ENCODE measurements around the gene KIAA1671. TPM values are rescaled to one million over a fixed set of nuclear protein-coding genes. Genes with fewer than 3 reads are reported as not detected.
"Not testable (repeated sequence)": the region's sequence is repeated elsewhere in the genome, so short reads cannot be mapped to it uniquely, and the experiment has no call there.

Gene KIAA1671
- total and polyA plus RNA-seq, 4 experiments from 2014 or later = 0.04 to 10.2 (median 5.2) TPM

DNA sequence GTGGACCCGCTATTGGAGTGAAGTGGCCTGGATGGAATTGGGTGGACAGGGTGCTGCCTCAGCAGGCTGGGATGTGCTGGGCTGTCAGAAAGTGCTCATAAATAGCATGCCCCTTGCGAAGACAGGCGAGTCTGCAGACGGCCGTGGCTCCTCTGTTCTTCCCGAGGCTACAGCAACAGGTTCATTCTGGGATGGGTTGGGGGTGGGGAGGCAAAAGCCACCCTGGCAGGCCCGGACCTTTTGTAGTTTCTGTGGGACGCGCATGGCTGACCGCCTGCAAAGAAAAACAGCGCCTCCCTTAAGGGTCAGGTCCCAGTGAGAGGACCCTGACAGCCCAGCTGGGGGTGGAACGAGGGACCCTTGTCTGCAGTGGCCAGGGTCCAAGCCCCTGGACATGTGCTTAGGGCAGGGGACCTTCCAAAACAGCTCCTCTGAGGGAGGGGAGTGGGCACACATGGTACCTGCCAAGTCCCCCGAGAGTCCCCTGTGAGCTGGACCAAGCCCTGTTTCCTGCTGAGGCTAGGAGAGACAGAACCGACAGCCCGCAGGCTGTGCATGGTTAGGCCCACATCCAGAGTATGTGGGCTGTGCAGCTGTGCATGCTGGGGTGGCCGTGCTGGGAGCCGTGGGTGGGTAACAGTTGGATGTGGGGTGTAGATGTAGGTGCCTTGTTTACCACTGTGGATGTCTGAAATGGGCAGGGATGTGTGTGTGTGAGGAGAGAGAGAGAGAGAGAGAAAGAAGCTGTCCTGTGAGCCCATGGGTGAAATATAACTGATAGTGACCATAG, 247.4 kb downstream of the KIAA1671 start, which contains the start of gene CRYBB3:
Gene CRYBB3 (plus strand): TSS at position 128 of the 790 bp plus-strand sequence. CDS start 1,539 bp downstream, outside the sequence.
- intact Hi-C loops (cut with micrococcal nuclease) = loop anchor here (2.0 to 10.0 kb wide), 2 partner anchors 71 to 135 kb away; no protein-coding TSS in a partner anchor
- Mint-ChIP-seq H3K27ac (peak within 1 kb of the TSS in 1 of 7 donors; percentile 18), H3K9me3 (no peaks in the 10 kb centered on the region), H3K4me1 (peaks cover 0 to 3% (median under 1%) of the 10 kb centered on the region in 4 donors), H3K36me3 (no peaks in the 10 kb centered on the region), H3K4me3 (no peak within 1 kb of the TSS), H3K27me3 (no peaks in the 10 kb centered on the region)
- CTCF ChIA-PET (ENCODE audit: partially characterized antibody) = interaction anchor here (1.2 kb wide), 1 partner anchor 9 kb away, joined by 3 read pairs; no protein-coding TSS in a partner anchor
- H3K27ac ChIP-seq (ENCODE audit: low read depth, low read length) = no peak within 1 kb of the TSS
- no peaks in the 10 kb centered on the region for H3K9me3 ChIP-seq (ENCODE audit: control insufficient read depth in 1 of 2, low read length in 2 of 2)
- H3K4me3 ChIP-seq (ENCODE audit: low read length in 2 of 2) = no peak within 1 kb of the TSS
- H3K27me3 ChIP-seq (ENCODE audit: insufficient read depth, low read length) = no peaks in the 10 kb centered on the region
- no peaks in the 10 kb centered on the region for H3K36me3 ChIP-seq (ENCODE audit: insufficient read depth, low read length)
- no peak for DNase-seq
- no peaks in the 10 kb centered on the region for H3K4me1 ChIP-seq (ENCODE audit: insufficient read depth, low read length)
- POLR2A ChIA-PET (ENCODE audit: partially characterized antibody) = no interaction called here

DNA sequence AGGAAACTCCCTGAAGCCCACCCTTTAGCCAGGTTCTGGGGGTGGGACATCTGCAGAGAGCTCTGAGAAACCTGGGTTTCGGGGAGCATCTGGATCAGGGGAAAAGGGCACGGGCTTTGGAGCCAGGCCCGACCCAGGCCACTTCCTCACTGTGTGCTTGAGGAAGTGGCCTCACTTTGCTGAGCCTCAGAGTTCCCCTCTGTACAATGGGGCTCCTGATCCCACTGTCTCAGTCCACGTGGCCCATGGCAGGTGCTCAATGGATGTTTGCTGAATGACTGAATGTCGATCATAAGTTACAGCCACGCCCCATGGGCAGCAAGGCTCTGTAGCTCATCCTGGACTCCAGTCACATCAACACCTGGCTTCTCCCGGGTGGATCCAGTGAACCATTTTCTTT, 248.5 kb downstream of the KIAA1671 start:
- H3K9me3 ChIP-seq (ENCODE audit: control insufficient read depth in 1 of 2, low read length in 2 of 2) = no peaks in the 10 kb centered on the region
- ChIA-PET CTCF (ENCODE audit: partially characterized antibody) (interaction anchor here (1.2 to 2.2 kb wide), 4 partner anchors 8 to 147 kb away, joined by 3 to 7 read pairs (median 4); no protein-coding TSS in a partner anchor), POLR2A (ENCODE audit: partially characterized antibody) (no interaction called here)
- peaks cover 0 to 2% (median 0%) of the 10 kb centered on the region in 8 donors for H3K9me3 Mint-ChIP-seq
- no peaks in the 10 kb centered on the region for H3K27me3 Mint-ChIP-seq
- no peaks in the 10 kb centered on the region for H3K27me3 ChIP-seq (ENCODE audit: insufficient read depth, low read length)
- H3K4me1 ChIP-seq (ENCODE audit: insufficient read depth, low read length) = no peaks in the 10 kb centered on the region
- no peak overlapping the region for H3K27ac Mint-ChIP-seq
- intact Hi-C loops (cut with micrococcal nuclease) = loop anchor here (2.0 to 10.0 kb wide), 2 partner anchors 72 to 136 kb away; no protein-coding TSS in a partner anchor
- no peaks in the 10 kb centered on the region for H3K36me3 Mint-ChIP-seq
- no peak overlapping the region for H3K27ac ChIP-seq (ENCODE audit: low read depth, low read length)
- no peak overlapping the region for H3K4me3 Mint-ChIP-seq
- no peak for DNase-seq
- H3K4me3 ChIP-seq (ENCODE audit: low read length in 2 of 2) = no peak overlapping the region
- H3K4me1 Mint-ChIP-seq = peaks cover 0 to 3% (median under 1%) of the 10 kb centered on the region in 4 donors
- H3K36me3 ChIP-seq (ENCODE audit: insufficient read depth, low read length) = no peaks in the 10 kb centered on the region

DNA sequence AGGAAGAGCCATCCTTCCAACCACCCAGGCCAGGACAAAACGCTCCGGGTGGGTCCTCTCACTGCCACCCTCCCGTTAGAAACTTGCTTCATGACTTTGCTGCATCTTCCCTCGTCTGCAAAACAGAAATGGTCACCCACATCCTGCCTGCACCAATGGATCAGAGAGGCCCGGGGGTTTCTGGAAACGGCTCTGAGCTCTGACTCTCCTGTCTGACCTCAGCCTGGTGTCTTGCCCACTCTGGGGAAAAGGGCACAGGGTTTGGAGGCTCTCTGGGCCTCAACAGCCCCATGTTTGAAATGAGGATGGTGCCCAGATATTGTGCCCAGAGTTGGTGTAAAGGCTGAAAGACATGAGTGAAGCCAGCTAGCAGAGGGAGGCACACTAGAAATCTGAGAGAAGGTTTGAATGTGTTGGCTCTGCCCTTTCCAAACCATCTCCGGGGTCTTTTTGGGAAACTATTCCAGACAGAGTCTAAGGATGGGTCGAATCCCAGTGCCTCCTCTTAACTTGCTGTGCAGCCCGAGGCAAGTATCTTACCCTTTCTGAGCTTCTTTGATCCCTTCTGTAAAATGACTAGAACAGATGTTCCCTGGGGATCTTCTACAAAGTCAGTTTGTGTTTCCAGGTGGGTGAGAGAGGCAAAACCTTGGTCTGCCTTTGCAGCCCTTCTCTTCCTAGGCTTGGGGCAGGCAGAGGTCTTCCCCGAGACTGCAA, 249.2 kb downstream of the KIAA1671 start:
- Histone ChIP-seq H3K27me3 (ENCODE audit: insufficient read depth, low read length) (no peaks in the 10 kb centered on the region), H3K27ac (ENCODE audit: low read depth, low read length) (no peak overlapping the region), H3K4me3 (ENCODE audit: low read length in 2 of 2) (no peak overlapping the region), H3K4me1 (ENCODE audit: insufficient read depth, low read length) (no peaks in the 10 kb centered on the region), H3K36me3 (ENCODE audit: insufficient read depth, low read length) (no peaks in the 10 kb centered on the region), H3K9me3 (ENCODE audit: control insufficient read depth in 1 of 2, low read length in 2 of 2) (no peaks in the 10 kb centered on the region)
- peak overlapping the region in 1 of 7 donors; percentile 57 for H3K27ac Mint-ChIP-seq
- no peaks in the 10 kb centered on the region for H3K27me3 Mint-ChIP-seq
- intact Hi-C loops (cut with micrococcal nuclease) = loop anchor here (2.0 to 10.0 kb wide), 2 partner anchors 73 to 137 kb away; no protein-coding TSS in a partner anchor
- ChIA-PET POLR2A (ENCODE audit: partially characterized antibody) (no interaction called here), CTCF (ENCODE audit: partially characterized antibody) (interaction anchor here (0.8 to 2.4 kb wide), 11 partner anchors 8 to 156 kb away, joined by 3 to 15 read pairs (median 4); no protein-coding TSS in a partner anchor)
- peaks cover 0 to 2% (median 0%) of the 10 kb centered on the region in 8 donors for H3K9me3 Mint-ChIP-seq
- no peaks in the 10 kb centered on the region for H3K36me3 Mint-ChIP-seq
- H3K4me1 Mint-ChIP-seq = peaks cover 0 to 3% (median under 1%) of the 10 kb centered on the region in 4 donors
- H3K4me3 Mint-ChIP-seq = no peak overlapping the region
- DNase-seq = no peak

DNA sequence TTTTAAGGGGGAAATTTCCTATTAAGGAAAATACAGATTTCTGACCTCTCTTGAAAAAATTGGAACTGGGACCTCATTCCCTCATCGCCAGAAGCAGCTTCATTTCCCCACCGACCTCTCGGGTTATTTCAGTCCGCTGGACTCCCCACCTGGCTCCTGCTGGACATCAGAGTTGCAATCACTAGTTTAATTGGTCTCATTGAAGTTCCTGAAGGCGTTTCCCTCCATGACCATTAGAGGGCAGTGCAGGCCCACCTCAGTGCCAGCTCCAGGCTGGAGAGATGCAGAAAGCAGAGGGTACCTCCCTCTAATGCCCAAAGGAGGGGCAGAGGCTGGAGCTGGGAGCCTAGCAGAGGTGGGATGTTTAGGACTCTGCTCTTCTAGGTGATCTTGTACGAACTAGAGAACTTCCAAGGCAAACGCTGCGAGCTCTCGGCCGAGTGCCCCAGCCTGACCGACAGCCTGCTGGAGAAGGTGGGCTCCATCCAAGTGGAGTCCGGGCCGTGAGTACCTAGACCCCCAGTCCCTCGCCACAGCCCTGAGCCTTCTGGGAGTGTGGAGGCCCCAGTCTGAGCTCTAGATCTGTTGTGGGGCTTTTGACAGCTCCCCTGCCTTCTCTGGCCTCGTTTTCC, 249.9 kb downstream of the KIAA1671 start:
- Histone ChIP-seq H3K4me1 (ENCODE audit: insufficient read depth, low read length) (no peaks in the 10 kb centered on the region), H3K4me3 (ENCODE audit: low read length in 2 of 2) (no peak overlapping the region), H3K9me3 (ENCODE audit: control insufficient read depth in 1 of 2, low read length in 2 of 2) (no peaks in the 10 kb centered on the region), H3K27me3 (ENCODE audit: insufficient read depth, low read length) (no peaks in the 10 kb centered on the region), H3K27ac (ENCODE audit: low read depth, low read length) (no peak overlapping the region), H3K36me3 (ENCODE audit: insufficient read depth, low read length) (no peaks in the 10 kb centered on the region)
- ChIA-PET POLR2A (ENCODE audit: partially characterized antibody) (no interaction called here), CTCF (ENCODE audit: partially characterized antibody) (interaction anchor here (0.8 to 2.4 kb wide), 11 partner anchors 9 to 155 kb away, joined by 3 to 15 read pairs (median 4); no protein-coding TSS in a partner anchor)
- DNase-seq = peak in 4 of 5 donors; percentile 28 to 39 (median 36)
- Mint-ChIP-seq H3K27ac (no peak overlapping the region), H3K36me3 (no peaks in the 10 kb centered on the region), H3K27me3 (no peaks in the 10 kb centered on the region), H3K4me1 (peaks cover 0 to 3% (median under 1%) of the 10 kb centered on the region in 4 donors), H3K9me3 (peaks cover 0 to 2% (median 0%) of the 10 kb centered on the region in 8 donors), H3K4me3 (no peak overlapping the region)
- intact Hi-C loops (cut with micrococcal nuclease) = loop anchor here (10.0 kb wide), 1 partner anchor 138 kb away; no protein-coding TSS in a partner anchor

DNA sequence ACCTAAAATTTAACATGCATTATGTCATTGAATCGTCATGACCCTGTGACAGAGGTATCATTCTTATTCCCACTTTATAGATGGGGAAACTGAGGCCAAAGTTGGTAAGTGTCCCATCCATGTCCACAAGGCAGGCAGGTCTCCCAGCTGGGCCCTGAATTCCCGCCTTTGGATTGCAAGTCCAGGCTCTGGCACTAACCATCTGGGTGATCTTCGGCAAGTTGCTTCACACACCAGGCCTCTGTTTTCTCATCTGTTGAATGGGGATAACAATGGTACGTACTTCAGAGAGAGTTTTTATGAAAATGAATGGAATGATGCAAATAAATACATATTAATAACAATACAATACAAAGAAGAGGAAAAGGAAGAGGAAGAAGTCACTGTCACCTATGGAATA, 250.6 kb downstream of the KIAA1671 start:
- H3K9me3 ChIP-seq (ENCODE audit: control insufficient read depth in 1 of 2, low read length in 2 of 2) = no peaks in the 10 kb centered on the region
- H3K4me1 Mint-ChIP-seq = peaks cover 0 to 3% (median under 1%) of the 10 kb centered on the region in 4 donors
- no peaks in the 10 kb centered on the region for H3K36me3 ChIP-seq (ENCODE audit: insufficient read depth, low read length)
- H3K4me3 ChIP-seq (ENCODE audit: low read length in 2 of 2) = no peak overlapping the region
- ChIA-PET POLR2A (ENCODE audit: partially characterized antibody) (no interaction called here), CTCF (ENCODE audit: partially characterized antibody) (interaction anchor here (1.0 to 2.4 kb wide), 8 partner anchors 10 to 154 kb away, joined by 3 to 15 read pairs (median 4); no protein-coding TSS in a partner anchor)
- H3K27ac Mint-ChIP-seq = no peak overlapping the region
- H3K36me3 Mint-ChIP-seq = no peaks in the 10 kb centered on the region
- no peak for DNase-seq
- H3K27ac ChIP-seq (ENCODE audit: low read depth, low read length) = no peak overlapping the region
- H3K27me3 Mint-ChIP-seq = peaks cover 2% of the 10 kb centered on the region in 2 donors
- no peaks in the 10 kb centered on the region for H3K27me3 ChIP-seq (ENCODE audit: insufficient read depth, low read length)
- intact Hi-C loops (cut with micrococcal nuclease) = loop anchor here (10.0 kb wide), 1 partner anchor 138 kb away; no protein-coding TSS in a partner anchor
- H3K9me3 Mint-ChIP-seq = peaks cover 0 to 2% (median 0%) of the 10 kb centered on the region in 8 donors
- H3K4me1 ChIP-seq (ENCODE audit: insufficient read depth, low read length) = no peaks in the 10 kb centered on the region
- no peak overlapping the region for H3K4me3 Mint-ChIP-seq

DNA sequence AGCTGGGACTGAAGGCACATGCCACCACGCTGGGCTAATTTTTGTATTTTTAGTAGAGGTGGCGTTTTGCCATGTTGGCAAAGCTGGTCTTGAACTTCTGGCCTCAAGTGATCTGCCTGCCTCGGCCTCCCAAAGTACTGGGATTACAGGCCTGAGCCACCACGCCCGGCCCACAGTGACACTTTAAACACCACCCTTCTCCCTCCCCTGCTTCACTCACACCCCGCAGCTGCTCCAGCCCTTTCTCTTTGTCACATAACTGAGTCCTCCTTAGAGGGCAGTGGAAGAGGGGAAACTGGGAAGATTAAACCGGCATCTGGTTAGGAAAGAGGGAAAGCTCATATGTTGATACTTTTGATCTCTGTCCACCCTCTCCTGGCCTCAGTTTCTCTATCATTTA, 252.0 kb downstream of the KIAA1671 start:
- H3K36me3 Mint-ChIP-seq; H3K27me3 ChIP-seq (ENCODE audit: insufficient read depth, low read length); POLR2A ChIA-PET (ENCODE audit: partially characterized antibody); H3K27ac Mint-ChIP-seq; H3K9me3 ChIP-seq (ENCODE audit: control insufficient read depth in 1 of 2, low read length in 2 of 2); H3K9me3 Mint-ChIP-seq; H3K27ac ChIP-seq (ENCODE audit: low read depth, low read length); H3K27me3 Mint-ChIP-seq; H3K4me3 ChIP-seq (ENCODE audit: low read length in 2 of 2); H3K4me1 Mint-ChIP-seq; H3K4me1 ChIP-seq (ENCODE audit: insufficient read depth, low read length); DNase-seq; H3K4me3 Mint-ChIP-seq; H3K36me3 ChIP-seq (ENCODE audit: insufficient read depth, low read length): not testable (repeated sequence)
- intact Hi-C loops (cut with micrococcal nuclease) = loop anchor here (10.0 kb wide), 1 partner anchor 140 kb away; no protein-coding TSS in a partner anchor
- CTCF ChIA-PET (ENCODE audit: partially characterized antibody) = interaction anchor here (1.0 to 1.2 kb wide), 2 partner anchors 11 to 243 kb away, joined by 3 to 4 read pairs; no protein-coding TSS in a partner anchor

Data from CD4-positive, alpha-beta memory T cell (primary cell).